Measurements from ENCODE around the gene TTLL3.
A peak's percentile ranks its signal among the peaks of the same experiment; 100 is the strongest.

TTLL3 gene

GRCh38 chr3:9781551-9781950, 28.5 kb upstream of the TTLL3 start:
- DNase-seq = no peak

GRCh38 chr3:9781978-9782603, 28.0 kb upstream of the TTLL3 start:
- no peak for DNase-seq

- DNase-seq = no peak
Measured at GRCh38 chr3:9782770-9783169, 27.3 kb upstream of the TTLL3 start.

GRCh38 chr3:9783954-9784353, 26.1 kb upstream of the TTLL3 start:
- no peak for DNase-seq

- no peak for DNase-seq
Measured at GRCh38 chr3:9784965-9785364, 25.1 kb upstream of the TTLL3 start.

- DNase-seq = no peak
Measured at GRCh38 chr3:9785602-9786001, 24.5 kb upstream of the TTLL3 start.

GRCh38 chr3:9786209-9786739, 23.8 kb upstream of the TTLL3 start:
- DNase-seq = no peak

GRCh38 chr3:9786825-9787669, 23.0 kb upstream of the TTLL3 start:
- no peak for DNase-seq

GRCh38 chr3:9787714-9788113, 22.3 kb upstream of the TTLL3 start:
- no peak for DNase-seq

GRCh38 chr3:9791127-9791526, 18.9 kb upstream of the TTLL3 start:
- no peak for DNase-seq

DNA sequence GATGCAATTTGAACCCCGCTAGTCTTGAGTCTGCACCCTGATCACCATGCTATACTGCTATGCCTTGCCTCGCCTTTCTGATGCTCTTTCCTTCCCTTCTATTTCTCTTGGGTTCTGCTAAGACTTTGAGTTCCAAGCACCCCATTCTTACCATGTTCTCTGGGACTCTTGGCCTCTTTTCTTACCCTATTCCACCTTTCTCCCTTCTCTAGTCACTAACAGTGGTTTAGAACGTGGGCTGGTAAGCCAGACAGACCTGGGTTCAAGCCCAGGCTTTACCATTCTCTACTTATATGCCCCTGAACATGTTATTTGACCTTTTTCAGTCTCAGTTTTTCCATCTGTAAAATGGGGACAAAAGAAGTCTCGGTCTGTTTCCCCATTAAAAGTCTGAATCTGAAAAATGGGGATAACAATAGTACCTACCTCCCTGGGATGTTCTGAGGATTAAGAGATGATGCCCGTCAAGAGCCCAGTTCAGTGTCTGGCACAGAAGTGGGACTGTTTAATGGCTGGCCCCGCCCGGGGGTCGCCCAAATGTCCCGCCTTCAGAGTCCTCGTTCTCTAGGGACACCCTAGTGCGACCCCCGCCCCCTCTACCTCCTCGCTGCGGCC, 18.2 kb upstream of the TTLL3 start:
- DNase-seq = no peak

DNA sequence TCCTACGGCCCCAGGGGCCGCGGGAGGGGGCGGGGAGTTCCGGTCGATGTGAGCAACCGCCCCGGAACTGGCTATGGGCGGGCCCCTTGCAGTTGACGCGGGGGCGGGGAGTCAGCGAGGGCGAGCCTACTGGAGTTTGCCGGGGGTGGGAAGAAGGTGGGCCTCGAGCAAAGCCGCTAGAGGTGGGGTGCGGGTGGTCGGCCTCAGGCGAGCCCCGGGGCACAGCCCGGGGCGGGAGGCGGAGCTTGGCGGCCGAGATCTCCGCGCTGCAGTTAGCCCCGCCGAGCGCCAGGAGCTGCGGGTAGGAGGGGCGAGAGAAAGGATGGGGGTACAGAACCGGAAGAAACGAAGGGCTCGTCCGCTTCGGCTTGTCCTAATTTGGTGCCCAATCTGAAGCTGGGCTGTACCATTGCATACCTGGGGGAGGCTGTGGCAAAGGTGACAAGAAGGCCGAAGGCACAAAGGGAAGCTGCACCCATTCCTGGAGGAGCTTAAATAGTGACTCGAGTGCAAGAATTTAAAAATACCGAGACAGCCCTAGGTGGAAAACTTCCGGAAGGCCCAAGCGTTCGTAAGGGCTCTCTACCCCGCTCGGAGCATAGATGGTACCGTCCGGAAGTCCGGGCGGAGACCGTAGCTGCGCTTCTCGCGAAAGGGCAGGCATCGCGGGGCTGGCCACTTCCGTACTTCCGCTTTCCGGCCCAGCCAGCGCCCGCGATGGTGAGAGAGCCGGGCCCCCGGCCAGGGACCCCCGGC, 17.5 kb upstream of the TTLL3 start, which contains the start of the genes ARPC4 and TADA3:
ARPC4 (plus strand) TSS at position 678 of the 756 bp plus-strand sequence; CDS start at position 718, 40 bp downstream.
TADA3 (minus strand) TSS at position 69 of the 756 bp plus-strand sequence. CDS start 1,007 bp downstream, outside the sequence.
- peak; percentile 91 for DNase-seq

DNA sequence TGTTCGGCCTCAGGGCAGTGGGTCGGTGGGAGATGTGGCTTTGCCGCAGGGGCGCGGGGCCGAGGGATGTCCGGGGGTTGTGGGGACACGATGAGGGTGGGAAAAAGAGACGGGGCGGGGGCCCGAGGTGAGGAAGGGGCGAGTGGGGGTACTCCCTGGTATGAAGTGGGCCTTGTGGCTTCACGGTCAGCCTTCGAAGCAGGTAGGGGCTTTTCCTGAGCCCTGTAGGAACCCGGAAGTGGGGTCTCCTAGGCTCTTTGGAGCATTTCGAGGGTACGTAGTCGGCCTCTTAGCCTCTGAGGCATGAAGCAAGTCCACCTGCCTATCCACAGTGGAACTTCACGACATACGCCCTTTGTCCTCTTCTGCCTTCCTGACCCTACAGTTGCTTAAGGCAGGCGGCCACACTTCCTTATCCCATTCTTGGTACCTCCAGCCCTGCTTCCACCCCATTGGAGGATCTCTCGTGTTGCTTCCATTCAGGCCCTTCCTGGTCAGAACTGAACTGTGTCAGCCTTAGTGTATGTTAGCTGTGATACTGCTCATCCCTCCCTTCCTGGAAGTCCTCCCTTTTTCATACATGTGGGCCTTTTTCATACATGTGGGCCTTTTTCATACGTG, 16.8 kb upstream of the TTLL3 start:
- DNase-seq = no peak

GRCh38 chr3:9794400-9794799, 15.7 kb upstream of the TTLL3 start:
- DNase-seq = no peak

DNA sequence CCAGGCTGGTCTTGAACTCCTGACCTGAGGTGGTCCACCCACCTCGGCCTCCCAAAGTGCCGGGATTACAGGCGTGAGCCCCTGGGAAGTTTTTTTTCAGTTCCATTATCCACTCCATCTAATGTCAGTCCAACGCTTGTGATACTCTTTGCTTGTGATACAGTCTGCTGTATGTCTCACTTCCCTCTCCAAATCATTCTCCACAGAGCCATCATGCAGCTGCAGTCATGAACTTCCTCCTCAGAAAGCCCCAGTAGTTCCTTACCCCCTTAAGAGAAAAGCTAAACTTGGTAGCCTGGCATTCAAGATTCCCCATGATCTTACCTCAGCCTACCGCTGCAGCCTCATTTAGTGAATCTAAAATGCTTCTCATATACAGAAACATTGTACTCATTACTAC, 14.9 kb upstream of the TTLL3 start:
- DNase-seq = no peak

DNA sequence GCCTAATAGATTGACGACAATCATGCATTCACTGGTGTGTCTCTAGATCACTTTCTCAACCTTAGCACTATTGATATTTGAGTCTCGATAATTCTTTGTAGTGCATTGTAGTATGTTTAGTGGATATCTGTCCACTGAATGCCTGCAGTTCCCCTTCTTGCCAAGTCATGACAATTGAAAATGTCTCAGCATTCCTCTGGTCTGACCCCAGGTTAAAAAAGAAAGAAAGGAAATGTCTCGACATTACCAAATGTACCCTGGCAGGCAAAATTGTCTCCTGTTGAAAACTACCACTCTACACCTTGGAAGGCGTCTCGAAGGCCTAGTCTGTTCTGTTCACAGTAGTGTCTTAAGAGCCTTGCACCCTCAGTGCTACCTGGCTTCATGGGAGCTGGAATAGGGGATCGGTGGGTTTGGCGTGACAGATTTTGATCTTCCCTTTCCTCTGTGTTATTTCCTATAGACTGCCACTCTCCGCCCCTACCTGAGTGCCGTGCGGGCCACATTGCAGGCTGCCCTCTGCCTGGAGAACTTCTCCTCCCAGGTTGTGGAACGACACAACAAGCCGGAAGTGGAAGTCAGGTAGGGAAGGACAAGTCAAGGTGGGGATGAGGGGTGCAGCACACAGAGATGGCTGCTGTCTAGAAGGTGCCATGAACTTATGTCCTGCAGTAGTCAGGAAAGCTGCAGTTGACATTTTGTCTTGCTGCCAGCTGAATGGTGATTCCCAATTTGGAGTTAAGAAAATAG, 12.7 kb upstream of the TTLL3 start:
- DNase-seq = no peak

- DNase-seq = no peak
Measured at GRCh38 chr3:9800529-9800928, 9.5 kb upstream of the TTLL3 start.

- DNase-seq = no peak
Measured at GRCh38 chr3:9803494-9803893, 6.6 kb upstream of the TTLL3 start.

DNA sequence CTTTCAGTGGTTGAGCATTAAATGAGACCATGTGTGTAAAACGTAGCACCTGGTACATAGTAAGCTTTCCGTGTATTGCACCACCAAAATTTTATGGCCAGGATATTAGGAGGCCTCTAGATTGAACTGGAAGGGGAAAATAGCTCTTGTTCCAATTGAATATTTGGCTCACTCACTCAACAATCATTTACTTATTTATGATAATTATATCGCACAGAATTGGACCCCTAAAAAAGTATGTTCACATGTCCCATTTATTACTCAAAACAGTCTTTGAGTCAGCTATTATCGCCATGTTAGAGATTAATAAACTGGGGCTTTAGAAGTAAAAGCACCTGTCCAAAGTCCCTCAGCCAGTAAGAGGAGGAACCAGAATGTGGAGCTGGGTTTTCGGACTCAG, 5.1 kb upstream of the TTLL3 start:
- no peak for DNase-seq

DNA sequence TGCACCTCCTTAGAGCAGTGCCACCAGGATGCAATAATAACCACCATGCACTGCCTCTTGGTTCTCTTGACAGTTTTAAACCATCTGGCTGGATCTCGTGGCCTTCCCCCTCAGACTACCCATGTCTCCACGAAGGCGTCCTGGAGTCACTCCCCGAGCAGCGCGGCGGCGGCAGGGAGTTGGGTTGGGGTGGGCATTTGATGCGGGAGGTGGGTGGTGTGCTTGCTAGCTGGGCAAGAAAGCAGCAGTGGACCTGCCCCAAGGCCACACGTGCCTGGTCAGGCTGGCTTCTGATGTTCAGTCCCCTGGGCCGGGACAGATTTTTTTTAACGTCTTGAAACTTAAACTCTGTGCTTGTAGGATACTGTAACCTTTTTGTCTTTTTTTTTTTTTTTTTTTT, 3.9 kb upstream of the TTLL3 start:
- no peak for DNase-seq

Data from stimulated activated CD4-positive, alpha-beta T cell treated with anti-CD3 and anti-CD28 coated beads, Interleukin-4, amount 100 ng/mL, for 1 hour (primary cell).